ENCODE measurements around the gene ZBTB32.

DNA sequence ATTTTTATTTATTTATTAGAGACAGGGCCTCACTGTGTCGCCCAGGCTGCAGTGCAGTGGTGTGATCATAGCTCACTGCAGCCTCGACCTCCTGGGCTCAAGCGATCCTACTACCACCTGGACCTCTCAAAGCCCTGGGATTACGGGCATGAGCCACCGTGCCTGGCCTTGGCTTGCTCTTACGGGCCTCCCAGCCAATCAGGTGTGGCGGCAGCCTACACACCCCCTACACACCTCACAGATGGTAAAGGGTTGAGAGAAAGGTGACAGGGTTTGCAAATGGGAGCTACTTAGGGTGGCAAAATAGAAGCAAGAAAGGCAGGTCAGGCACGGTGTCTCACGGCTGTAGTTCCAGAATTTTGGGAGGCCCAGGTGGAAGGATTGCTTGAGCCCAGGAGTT lies 1.0 kb upstream of the ZBTB32 start:
- TF ChIP-seq, protein P1, sequence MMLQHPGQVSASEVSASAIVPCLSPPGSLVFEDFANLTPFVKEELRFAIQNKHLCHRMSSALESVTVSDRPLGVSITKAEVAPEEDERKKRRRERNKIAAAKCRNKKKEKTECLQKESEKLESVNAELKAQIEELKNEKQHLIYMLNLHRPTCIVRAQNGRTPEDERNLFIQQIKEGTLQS (IDR thresholded peaks at IDR 0.05), result no peak
- TF ChIP-seq, protein P2, sequence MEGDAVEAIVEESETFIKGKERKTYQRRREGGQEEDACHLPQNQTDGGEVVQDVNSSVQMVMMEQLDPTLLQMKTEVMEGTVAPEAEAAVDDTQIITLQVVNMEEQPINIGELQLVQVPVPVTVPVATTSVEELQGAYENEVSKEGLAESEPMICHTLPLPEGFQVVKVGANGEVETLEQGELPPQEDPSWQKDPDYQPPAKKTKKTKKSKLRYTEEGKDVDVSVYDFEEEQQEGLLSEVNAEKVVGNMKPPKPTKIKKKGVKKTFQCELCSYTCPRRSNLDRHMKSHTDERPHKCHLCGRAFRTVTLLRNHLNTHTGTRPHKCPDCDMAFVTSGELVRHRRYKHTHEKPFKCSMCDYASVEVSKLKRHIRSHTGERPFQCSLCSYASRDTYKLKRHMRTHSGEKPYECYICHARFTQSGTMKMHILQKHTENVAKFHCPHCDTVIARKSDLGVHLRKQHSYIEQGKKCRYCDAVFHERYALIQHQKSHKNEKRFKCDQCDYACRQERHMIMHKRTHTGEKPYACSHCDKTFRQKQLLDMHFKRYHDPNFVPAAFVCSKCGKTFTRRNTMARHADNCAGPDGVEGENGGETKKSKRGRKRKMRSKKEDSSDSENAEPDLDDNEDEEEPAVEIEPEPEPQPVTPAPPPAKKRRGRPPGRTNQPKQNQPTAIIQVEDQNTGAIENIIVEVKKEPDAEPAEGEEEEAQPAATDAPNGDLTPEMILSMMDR (IDR thresholded peaks at IDR 0.05; ENCODE audit: low read depth, low read length, missing input control), result no peak
